GM21723 (cell line): ENCODE measurements around the gene DAPK1.

Experiments
- ATAC-seq: cut with Tn5 transposase; IDR thresholded peaks from one replicate; pipeline ENCODE4 v1.9.1; 2021; ENCODE audit warnings: mild to moderate bottlenecking, moderate library complexity; ENCODE audit not compliant: unreplicated experiment

Gene DAPK1

DNA sequence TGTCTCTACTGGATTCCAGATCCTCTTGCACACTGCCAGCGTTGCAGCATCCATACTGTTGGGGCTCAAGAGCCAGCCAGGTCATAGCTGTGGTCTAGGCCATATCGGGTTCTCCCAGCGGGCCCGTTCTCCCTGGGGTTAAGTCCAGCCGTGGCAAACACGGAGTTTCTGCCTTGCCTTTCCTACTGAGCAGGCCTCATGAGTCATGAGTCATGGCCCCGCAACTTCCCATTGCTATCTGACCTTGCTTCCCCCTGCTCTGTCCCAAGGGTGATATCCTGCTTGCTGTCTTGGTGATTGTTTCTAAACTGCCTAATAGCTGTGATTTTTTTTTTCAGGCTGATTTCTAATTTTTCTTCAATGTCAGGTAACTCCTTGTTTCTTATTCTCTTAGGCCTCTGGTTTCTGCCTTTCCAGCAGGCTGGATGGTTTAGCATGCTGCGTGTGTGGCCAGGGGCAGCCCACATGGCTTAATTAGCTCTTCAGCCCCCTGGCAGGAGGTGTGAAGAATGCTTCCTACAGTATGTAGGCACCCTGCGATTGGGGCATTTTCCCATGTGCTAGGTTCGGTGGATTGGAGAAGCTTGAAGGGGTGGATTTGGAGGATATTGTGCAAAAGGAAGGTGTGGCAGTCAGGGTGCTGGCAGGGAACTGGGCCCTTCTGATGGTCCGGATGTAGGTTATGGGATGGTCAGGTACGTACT is 18.7 kb downstream of the DAPK1 start:
- ATAC-seq, result no peak

DNA sequence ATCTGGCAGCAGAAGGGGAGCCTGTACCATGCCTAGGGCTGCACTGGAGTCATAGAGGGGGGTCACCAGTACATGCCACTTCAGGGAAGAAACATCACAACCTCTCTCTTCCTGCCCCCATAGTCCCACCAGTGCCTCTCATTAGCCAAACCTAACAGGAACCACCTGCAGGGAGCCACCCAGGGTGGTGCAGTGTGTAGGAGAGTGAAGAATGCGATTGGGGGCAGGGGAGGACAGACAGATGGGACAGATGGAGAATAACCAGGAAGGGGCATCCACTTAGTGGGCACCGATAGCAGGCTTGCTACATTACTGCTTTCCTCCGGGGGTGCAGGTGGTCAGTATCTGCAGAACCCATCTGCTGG is 19.2 kb downstream of the DAPK1 start:
- ATAC-seq, result no peak

DNA sequence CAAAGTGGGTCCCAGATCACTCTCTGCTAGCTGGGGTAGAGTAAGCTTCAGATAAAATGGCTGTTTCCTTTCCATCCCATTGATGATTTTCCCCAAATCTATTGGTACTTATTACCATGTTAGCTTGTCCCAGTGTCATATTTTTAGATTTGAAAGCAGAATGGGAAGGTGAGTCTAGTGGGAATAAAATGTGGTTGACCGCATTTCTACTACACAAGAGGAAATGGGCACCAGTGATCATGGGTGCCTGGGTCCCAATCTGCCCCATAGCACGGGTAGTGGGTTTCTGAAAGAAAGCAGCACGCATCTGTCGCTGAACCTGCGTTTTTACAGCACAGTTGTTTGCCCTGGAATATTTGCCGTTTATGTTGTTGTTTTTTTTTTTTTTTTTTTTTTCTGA is 20.1 kb downstream of the DAPK1 start:
- no peak for ATAC-seq

DNA sequence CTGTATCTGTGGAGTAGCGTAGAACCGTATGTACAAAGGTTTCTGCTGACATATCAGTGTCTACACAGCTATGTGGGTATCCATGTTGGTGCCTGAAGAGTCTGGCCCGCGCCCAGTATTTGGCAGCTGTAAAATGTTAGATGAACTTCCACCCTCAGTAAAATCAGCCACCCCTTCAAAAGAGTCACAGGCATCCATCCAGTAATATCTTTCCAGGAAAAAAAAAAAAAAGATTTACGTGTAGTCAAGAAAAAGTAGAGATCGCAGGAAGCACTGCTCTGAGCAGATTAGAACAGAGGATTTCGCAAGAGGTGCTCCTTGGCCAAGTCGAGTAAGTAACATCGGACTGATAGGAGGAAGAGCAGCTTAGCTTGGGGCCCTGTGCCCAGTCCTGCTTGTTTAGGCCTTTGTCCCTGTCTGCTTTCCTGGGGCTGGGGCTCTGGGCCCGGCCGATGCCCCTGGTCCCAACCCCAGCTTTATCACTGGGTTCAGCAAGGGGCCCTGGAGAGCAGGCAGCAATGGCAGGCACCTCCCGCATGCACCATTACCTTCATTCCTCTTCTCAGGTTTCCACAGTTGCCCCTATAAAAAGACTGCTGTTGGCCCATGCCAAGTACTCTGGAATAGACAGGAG is 21.2 kb downstream of the DAPK1 start:
- no peak for ATAC-seq

DNA sequence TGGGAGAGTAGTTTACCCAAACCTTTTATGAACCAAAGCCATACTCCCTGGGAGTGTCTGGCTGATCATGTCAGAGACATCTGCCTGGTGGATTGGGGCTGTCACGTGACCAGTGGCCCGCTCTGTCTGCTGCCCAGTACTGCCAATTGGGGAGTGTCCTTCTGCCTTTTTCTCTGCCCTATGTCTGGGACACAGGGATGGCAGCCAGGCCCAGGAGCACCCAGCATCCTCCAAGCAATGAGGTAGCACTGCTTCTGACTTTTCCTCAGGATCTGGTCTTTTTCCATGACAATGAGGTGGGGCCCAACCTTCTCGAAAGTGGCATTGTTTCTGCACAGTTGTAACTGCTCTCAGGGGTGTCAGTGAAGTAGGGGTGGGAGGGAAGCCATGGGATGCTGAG is 21.8 kb downstream of the DAPK1 start:
- ATAC-seq, result no peak

DNA sequence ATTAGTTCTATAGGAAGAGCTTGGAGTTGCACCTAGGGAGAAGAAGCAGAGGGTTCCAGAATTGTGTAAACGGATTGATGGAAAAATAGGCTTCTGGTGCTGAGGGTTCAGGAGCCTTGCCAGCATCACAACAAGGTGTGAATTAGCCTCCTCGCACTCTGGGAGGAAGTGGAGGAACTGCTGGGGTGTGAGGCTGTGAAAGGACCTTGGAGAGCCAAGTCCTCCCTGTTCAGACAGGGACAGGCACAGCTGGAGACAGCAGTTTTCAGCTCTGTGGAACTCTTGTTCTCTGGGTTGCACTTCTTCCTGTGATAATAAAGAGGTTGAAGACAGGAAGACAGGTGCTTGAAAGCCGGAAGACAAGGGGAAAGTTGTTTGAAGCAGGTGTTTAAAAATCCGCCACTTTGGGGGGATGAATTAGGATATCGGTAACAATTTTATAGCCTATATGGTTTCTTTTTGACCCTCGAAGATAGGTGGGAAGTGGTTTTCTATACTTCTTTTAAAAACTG is 22.6 kb downstream of the DAPK1 start:
- no peak for ATAC-seq

DNA sequence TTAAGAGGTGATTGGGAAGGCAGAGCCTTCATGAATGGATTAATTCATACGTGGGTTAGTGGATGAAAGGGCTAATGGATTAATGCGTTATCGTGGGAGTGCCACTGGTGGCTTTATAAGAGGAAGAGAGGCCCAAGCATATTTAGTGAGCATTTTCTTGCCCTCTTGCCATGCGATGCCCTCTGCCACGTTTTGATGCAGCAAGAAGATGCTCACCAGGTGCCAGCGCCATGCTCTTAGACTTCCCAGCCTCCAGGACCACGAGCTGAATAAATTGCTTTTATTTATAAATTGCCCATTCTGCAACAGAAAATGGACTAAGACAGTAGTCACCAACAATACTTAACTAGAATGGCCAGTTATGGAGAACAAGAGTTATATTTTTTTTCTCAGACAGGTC is 24.2 kb downstream of the DAPK1 start:
- ATAC-seq, result no peak

DNA sequence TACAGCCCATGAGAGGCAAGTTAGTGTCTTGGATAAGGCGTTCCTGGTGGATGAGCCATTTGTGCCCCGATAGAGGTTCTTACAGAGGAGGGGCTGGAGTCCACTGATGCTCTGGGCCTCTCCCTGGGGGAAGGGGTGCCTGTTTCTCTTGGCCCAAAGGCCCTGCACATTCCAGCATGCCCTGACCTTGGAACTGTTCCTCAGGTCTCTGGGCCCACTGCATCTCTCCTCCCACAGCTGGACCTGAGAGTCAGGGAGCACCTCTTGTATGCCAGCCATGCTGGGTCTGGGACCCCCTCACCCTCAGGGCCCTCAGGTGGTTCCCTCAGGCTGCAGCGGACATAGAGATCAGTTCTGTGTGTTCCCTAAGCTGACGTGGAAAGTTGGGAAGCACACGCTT is 26.4 kb downstream of the DAPK1 start:
- no peak for ATAC-seq

DNA sequence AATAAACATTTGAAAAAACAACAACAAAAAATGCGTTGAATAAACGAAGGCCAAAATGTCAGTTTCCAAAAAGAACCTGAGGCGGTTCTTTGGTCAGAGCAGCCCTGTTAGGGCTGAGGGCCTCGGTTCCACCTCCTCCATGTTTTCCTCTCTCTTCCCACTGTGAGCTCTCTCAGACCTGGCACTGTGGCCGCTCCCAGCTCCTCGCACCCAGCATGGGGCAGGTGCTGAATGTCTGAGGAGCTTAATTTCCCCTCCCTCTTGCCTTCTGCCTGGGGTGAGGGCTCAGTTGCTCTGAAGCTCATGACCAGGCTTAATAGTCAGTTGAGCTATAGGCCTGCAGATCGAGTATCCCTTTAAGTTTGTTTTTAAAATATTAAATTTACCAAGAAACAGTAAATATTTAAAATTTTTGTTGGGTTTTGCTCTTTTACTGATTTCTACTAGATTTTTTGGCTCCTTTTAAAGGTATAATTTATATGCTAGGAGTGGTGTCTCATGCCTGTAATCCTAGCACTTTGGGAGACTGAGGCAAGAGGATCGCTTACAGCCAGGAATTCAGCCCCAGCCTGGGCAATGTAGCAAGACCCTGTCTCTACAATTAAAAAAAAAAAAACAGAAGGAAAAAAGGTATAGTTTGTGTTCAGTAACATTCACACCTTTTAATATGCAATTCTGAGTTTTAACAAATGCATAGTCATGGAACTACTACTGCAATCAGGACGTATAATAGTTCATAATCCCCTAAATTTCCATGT is 28.1 kb downstream of the DAPK1 start:
- no peak for ATAC-seq

DNA sequence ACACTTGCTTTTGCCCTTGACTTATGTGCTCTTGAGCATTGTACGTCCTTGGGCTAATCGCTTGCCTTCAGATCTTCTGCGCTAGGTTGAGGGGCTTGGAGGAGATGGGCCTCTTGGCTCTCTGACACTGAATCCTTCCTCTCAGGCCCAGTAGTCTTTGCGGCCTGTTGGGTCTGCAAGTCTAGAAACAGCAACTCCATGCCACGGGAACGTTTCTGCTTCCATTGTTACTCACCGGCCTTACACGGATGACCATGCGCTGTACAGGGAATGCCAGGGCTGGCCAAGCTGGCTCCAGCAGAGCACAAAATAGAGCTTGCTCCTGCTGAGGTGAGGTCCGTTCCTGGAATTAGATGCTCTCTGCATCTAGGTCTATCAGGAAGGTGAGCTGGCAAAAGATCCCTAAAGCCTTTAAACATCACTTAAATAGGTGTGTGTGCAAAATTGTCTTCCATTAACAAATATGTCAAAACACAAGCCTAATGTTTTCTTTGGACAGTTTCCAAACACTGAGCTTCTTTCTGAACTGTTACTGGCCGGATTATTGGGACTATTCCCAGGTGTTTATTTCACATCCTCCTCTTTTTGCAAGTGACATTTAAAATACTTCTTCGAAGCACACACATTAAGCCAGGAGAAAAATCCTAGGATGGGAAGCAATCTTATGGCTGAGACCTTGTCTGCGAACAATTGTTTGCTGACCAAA is 29.7 kb downstream of the DAPK1 start:
- ATAC-seq, result no peak

DNA sequence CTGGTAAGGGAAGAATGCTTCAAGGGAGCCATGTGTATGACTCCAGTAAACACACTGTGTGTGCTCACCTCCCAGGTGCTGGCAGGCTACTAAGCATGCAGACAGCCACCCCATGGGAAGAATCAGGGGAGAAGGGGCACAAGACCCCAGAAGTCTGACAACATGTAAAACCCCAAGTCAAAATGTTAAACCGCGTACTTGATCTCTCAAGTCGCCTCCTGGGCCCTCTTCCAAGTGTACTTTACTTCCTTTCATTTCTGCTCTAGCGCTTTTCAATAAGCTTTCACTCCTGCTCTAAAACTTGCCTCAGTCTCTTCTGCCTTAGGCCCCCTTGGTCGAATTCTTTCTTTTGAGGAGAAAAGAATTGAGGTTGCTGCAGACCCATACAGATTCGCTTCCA is 31.3 kb downstream of the DAPK1 start:
- ATAC-seq, result no peak

DNA sequence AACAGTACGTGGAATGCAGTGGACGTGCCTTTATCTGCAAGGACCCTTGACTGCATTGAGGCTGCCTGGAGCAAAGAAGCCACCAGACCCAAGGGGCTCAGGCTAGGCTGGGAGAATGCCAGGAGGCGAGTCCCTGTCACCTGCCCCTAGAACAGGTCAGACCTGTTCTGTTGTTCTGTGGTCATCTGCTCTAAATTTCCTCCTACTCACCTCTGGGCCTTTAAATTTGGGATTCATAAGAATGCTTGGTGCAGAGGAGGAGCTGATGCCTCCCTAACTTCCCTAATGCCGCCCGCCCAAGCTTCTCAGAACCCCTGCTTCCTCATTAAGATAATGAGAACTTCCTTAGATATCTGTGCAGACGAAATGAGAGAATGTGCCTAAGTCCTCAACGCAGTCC is 32.0 kb downstream of the DAPK1 start:
- ATAC-seq, result no peak

DNA sequence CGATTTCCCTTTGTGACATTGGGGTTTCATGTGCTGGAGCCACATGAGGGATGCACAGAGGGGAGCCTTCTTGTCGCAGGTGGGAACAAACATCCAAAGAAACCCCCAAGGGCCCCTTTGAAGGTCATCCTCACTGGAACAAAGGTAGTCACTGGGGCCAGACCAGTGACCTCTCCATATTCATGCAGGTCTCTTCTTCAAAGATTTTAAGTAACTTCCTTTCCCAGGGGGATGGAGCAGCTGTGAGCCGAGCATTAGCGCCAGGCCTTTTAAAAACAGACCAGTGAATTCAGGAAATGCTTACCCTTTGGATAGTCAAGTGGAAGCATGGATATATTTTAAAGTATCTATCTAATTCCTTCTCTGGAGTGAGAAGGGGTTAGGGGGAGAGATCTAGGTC is 33.0 kb downstream of the DAPK1 start:
- no peak for ATAC-seq

DNA sequence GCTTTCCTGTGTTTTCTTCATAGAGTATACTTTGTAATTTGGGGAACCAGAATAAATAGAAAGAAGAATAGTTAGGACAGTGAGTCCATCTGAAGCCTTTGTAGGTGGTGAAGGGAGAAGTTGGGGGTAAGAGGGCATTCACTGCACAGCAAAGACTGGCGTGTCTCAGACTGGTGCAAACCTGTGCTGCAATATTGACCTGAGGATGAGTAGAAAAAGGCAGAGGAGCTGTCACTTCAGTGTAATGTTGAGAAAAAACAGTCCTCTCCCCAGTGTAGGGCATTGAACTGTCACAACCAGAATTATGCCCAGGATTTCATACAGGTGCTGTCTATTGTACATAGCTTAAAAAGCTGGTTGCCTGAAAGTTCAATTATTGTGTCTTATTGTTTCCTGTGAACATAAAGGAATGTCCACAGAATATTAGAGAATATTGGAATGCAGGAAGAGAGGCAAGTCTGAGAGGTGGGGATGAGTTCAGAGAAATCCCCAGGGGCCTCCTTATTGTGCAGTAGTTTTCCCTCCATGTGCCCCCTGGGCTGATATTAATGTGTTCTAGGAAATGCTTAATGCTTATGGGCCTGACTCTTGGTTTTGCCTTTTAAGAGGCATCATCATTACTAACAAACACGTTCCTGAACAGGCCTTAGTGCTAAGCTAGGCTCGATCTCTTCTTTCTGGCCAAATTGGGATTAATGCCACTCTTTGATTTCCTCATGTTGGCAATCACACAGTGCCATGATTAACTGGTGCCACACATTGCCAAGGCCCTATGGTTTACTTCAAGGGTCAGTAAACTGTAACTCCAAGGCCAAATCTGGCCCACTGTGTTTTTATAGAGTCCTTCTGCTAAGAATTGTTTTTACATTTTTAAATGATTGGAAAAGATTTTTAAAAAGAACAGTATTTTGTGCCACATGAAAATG is 34.0 kb downstream of the DAPK1 start:
- ATAC-seq, result no peak

DNA sequence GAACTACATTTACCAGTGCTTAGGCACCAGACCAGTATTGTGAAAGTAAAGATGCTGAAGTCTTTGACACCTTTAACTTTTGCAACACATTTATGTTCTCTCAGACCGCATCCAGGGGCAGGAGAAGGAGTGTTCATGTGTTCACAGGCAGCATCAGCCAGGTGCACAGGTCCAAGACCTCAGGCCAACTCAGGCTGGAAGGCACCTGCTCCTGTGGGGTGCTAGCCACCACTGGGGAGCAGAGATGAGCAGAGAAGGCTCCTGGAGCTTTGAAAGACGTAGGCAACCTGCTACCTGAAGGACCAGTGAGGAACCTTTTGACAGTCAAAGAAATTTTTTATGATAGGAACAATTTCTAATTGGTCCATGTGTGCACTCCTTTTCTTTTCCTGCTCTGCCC is 35.6 kb downstream of the DAPK1 start:
- ATAC-seq, result no peak

DNA sequence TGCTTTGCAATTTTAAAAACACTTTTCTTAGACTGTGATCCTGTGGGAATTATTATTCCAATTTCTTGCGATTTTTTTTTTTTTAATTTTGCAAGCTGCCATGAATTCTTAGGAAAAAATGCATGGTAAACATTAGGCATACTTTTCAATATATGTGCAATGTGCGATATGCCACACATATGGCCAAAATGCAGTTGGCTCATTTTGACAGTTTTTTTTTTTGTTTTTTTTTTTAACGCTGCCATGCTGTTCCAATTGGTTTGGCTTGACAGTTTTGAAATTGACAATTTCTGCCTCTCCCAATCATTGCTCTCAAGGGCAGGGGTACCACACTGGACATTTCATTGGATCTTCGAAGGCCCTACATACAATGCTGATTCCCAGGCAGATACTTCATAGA is 36.4 kb downstream of the DAPK1 start:
- no peak for ATAC-seq

DNA sequence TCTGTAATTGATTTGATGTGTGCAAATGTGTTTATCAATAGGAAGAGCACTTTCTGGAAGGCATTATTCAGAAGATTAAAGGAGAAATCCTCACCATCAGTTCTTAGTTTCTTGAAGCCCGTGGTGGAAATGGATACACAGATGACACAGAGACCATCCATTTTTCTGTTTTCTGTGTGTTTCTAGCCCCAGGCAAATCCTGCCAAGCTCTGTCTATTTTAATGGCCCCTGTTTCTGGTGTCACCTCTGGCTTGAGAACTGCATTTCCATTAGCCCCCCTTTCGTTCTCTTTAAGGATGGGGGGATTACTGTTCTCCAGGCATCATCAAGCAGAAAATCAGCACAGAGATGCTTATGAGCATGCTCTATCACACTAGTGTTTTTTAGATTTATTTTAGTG is 37.3 kb downstream of the DAPK1 start:
- ATAC-seq, result no peak

DNA sequence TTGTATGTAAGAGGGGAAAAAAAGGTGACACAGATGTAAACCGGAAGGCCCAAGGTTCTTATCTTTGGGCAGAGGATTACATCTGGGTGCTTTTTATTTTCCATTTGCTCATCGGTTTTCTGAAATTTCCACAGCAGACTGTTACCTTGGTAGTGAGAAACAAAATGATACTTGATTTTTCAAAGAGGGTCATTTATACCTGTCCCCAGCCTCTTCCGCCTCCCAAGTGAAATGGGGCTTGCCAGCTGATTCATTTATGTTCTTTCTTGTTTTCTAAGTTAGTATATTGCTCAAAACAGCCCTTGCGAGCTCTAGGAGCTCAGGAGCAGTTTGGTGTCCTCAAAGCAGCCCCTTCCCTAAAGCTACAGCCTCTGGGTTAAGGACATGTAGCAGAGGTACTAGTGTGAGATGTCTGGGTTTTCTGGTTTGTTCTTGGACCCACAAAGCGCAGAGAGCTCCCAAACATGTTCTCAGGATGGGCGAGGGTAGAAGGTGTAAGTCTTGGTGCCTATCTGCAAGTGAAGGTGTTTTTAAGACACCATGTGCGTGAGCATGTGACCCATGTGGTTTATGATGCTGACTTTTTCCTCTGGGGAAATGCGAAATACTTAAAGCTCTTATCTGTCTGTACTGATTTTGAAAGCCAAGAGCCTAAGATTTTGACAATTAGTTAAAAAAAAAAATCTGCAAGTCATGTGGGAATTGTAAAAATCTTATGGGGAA is 38.3 kb downstream of the DAPK1 start:
- peak; percentile 84 for ATAC-seq

DNA sequence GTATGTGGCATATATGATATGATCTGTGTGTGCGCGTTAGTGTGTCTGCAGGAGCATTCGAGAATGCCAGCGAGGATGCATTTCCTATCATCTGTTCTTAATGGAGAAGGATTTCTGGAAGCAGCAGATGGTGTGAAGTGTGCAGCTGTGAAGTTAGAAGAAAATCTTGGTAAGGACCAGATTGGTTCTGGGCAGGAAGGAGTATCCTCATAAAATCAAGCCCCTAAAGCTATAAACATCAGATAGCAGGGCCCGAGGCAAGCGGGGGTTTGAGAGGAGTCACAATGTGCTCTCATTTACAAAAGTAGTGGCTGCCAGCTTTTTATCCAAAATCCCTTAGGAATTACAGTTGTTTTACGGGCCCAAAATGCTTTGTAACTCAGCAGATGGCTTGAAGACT is 40.0 kb downstream of the DAPK1 start:
- no peak for ATAC-seq
